NCI-H1105 treated with DMSO at 0.1 percent for 48 hours (cell line): Measurements from ENCODE around the gene KLHL2.
"Not testable (repeated sequence)": the region's sequence is repeated elsewhere in the genome, so short reads cannot be mapped to it uniquely, and the experiment has no call there.

Experiments used
- DNase-seq: peaks from one replicate; lab custom pipeline; 2025; lab: John Stamatoyannopoulos, UW

KLHL2 gene

DNA sequence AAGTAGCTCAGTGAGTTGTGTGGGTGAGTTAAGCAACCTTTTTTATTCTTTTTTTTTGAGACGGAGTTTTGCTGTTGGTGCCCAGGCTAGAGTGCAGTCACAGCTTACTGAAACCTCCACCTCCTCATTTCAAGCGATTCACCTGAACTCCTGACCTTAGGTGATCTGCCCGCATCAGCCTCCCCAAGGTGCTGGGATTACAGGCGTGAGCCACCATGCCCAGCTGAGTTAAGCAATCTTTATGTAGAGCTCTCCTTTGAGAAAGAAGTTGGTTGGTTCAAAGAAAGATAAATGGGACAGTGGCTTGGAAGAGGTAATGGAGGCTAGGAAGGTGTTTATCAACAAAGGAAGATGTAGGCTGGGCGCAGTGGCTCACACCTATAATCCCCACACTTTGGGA lies 123.3 kb downstream of the KLHL2 start:
- DNase-seq: no peak

DNA sequence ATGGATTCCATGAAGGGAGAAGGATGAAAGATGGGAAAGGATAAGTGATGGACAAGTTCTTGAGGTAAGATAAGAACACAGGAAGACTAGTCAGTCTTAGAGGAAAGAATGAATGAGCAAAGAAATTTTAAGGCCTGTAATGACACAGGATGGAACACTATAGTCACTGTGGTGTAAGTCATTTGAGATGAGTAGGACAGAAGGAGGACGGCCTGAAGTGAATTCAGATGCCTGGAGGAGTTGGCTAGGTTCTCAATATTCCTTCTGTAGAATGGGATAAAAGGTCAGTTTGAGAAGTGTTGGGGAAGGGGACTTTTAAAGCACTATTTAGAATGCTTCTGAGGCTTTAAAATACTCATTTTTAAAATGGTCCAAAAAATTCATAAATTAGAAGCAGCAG lies 124.0 kb downstream of the KLHL2 start:
- DNase-seq: no peak

DNA sequence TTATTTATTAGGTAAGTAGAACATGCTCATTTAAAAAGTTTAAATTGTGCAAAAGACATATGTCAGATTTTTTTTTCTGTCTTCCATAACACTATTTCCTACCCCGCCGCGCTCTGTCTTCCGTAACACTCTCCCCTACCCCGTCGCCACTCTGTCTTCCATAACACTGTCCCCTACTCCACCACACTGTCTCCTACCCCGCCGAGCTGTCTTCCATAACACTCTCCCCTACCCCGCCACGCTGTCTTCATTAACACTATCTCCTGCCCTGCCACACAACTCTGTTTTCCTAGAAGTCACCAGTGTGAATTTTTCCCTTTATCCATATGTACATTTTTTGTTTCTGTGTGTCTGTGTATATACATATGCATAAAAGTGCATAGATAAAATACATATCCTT lies 124.5 kb downstream of the KLHL2 start:
- no peak for DNase-seq

DNA sequence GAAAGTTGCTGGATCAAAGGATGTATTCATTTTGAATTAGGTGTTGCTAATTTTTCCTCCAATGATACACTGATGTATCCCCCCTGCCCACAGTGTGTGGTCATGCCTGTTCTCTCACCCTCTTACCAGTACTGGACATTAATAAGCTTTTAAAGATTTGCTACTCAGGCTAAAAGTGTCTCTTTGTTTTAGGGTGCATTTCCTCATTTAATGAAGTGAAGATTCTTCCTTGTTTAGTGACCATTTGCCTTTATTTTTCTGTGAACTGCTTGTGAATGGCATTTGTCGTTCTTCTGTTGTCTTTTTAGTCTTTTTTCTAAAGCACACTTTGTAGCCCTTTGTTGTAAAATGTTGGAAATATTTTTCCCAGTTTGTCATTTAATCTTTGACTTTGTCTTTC lies 125.1 kb downstream of the KLHL2 start:
- DNase-seq: no peak

DNA sequence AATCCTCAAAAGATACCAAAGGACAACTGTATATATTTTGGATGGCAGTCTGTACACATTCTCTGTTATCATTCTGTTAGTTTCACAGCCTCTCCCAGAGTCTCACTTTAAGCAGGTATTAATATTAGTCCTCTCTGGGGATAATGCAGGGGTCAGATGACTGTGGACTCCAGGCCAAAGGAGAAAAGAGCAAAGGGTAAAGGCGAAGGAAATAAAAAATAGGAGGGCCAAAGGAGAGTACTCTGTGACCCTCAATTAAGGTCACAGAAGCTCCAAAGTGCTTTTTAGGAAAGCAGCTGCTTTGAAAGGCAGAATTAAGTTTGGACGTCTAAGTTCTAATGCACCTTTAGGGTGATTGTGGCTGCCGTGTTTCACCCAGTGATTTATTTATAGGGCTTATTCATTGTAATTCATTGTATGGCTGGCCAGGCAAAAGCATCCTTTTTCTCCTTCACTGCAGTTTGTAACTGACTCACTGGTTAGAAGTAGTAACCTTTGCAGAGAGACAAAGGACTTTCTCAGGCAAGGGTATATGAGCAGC lies 127.9 kb downstream of the KLHL2 start:
- DNase-seq: no peak

DNA sequence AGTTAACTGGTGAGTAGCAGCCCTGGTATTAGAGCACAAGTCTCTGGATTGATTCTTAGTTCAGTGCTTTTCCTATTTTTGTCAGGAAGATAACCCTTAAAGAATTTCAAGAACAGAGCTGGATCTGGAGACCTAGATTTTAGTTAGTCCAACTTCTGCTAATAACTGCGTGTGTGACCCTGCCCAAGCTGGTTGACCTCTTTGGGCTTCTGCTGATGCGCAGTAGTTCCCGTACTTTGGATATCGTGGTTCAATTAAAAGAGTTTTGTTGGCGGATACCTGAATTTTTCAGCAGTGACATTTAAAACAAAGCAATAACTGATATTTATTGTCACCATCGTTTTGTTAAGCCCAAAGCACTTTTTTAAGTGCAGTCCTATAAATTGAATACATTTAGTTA lies 129.4 kb downstream of the KLHL2 start:
- DNase-seq: no peak

DNA sequence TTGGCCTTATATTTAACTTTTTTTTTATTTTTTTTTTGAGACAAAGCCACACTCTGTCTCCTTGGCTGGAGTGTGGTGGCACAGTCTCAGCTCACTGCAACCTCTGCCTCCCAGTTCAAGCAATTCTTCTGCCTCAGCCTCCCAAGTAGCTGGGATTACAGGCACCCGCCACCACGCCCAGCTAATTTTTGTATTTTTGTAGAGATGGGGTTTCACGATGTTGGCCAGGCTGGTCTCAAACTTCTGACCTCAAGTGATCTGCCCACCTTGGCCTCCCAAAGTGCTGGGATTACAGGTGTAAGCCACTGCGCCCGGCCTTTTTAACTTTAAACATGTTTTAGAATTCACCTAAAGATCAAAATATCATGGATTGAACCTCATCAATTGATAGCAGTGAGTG lies 135.0 kb downstream of the KLHL2 start:
- DNase-seq: not testable (repeated sequence)

DNA sequence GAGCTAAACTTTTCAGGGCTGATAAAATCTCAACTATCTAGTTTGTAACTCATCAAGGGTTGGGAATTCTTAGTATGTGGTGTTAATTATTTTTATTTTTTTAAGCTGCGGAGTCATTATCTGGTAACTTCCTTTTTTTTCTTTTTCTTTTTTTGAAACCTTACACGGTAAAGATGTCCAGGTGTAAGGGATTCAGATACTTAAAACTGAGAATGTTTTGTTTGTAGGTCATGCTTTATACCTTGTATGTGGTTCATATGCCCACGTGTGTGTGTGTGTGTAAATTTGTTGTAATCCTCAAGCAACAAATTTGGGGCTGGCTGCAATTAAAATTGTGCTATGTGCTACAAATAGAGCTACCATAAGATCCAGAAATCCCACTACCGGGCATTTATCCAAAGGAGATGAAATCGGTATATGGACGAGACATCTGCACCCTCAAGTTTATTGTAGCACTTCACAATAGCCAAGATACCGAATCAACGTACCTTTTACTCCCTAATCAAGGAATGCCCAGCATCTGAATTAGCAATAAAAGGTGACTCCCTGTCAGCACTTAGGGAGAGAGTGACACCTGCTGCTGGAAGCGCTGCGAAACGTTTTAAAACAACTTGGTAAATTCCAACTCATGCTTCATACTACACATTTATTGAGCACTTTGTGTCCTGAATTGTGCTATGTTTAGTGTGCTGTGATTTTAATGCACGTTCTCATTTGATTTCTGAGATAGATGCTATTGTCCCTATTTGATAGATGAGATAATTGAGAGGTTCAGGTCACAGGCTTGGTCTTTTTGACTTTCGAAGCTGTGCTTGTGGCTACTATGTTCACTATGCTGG lies 136.2 kb downstream of the KLHL2 start:
- peak; percentile 61 for DNase-seq

DNA sequence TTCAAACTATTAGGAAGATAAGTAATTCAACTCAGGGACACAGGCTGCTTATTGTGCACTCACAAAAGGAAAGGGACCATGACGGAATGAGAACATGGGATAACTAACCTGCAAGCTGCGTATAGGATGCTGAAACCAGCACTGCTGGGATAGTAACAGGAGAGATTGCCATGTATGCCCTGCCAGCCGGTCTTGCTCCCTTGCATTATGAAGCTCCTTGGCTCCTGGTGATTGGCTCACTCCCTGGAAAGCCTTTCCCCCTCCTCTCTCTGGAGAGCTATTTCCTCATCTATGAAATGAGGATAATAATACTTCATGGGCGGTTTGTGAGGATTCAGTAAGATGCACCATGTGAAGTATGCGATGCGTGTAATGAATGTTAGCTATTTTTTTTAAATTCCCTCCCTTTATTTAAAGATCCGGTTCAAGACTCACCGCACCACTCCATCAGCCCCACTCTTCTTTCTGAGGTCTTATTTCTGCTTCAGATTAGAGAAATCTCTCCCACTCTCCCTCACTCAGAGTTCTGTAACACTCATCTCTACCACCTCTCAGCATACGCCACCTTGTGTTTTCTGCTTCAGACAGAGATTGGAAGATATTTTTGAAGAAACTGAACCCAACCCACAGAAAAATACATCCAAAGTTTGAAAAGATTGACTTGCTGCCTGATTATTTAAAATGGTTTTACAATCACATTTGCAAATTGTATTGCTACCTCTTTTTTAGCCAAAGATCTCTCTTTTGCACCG lies 138.5 kb downstream of the KLHL2 start:
- no peak for DNase-seq

DNA sequence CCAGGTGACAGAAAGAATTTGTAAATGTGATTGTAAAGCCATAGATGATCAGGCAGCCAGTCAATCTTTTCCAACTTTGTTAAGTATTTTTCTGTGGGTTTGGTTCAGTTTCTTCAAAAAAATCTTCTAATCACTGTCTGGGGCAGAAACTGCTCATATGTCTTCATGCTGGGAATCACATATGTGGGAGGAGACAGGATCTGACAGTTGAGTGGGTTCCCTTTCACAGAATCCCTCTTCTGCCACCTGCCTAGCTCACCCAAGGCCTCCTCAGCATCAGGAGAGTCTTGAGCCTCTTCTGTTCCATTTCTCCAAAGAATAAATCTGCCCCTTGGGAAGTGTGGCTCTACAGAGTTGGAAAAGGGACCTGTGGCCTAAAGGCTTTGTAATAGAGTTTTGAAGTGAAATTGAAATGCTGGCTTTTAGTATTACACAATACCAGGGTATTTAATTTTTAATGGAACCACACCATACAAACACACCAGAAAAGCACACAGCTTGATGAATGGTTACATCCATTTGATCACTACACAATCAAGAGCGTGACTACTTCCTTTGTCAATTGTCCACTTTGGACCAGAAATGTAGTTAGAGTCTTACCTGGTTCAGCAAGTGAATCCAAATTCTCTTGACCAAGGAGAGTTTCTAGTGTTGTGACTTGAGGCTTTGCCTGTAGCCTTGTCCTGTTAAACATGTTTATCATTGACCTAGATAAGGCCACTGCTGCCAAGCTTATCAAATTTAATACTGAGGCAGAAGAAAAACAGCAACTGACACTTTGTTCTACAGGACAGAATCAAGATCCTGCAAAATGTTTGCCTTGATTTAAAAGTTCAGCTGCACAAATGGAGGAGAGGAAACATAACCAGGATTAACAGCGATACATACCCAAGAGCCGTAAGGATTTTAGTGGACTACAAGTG lies 140.5 kb downstream of the KLHL2 start:
- no peak for DNase-seq

DNA sequence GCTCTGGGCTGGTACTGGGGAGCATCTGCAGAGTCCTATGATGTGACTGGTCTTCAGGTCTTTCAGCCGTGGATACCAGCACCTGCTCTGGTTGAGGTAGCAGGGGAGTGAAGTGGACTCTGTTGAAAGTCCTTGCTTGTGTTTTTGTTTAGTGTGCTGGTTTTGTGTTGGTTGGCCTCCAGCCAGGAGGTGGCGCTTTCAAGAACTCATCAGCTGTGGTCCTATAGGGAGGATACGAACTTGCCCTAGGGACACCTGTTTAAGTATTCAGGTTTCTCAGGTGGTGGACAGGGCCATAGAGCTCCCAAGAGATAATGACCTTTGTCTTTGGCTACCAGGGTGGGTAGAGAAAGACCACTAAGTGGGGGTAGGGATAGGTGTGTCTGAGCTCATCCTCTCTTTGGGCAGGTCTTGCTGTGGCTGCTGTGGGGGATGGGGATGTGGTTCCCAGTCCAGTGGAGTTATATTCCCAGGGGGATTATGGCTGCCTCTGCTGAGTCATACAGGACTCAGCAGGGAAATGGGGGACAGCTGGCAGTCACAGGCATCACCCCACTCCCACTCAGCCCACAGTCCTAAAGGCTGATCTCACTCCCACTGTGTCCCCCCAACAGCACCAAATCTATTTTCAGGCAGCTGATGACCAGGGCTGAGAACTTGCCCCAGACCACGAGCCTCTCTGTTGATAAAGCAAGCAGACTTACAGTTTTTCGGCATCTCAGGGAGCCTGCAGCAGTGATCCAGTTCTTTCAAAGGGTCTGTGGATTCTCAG lies 144.2 kb downstream of the KLHL2 start:
- no peak for DNase-seq

DNA sequence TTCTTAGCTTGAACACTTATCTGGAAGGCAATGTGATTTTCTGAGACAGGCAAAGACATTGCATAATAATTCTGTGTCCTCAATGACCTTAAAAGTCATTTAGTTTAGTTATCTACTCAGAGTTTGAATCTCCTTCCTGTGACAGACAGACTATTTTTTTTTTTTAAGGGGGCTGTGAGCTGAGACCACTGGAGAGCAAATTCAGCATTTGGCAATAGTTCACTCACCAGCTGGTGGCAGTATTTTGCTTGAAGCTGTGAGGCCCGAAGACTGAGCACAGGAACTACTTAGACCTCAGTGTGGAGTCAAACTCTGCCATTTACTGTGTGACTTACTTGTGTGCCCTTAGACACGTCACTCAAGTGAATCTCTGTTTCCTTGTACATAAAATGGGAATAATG lies 148.5 kb downstream of the KLHL2 start:
- DNase-seq: peak; percentile 68

DNA sequence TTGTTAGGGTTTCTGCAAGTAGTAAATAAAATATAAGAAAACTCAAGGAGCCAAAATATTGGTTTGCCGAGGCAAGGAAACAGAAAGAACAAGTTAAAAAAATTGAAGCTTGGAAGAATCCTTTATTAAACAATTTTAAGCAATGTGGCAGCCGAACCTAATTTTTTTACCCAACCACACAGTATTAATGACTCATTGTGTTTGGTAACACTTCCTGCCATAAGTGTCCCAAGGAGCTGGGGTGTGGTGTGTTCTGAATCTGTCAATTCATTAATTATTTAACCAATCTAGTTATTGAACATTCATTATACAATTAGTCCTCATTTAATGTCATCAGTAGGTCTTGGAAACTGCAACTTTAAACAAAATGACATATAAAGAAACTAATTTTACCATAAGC lies 152.1 kb downstream of the KLHL2 start:
- DNase-seq: no peak

DNA sequence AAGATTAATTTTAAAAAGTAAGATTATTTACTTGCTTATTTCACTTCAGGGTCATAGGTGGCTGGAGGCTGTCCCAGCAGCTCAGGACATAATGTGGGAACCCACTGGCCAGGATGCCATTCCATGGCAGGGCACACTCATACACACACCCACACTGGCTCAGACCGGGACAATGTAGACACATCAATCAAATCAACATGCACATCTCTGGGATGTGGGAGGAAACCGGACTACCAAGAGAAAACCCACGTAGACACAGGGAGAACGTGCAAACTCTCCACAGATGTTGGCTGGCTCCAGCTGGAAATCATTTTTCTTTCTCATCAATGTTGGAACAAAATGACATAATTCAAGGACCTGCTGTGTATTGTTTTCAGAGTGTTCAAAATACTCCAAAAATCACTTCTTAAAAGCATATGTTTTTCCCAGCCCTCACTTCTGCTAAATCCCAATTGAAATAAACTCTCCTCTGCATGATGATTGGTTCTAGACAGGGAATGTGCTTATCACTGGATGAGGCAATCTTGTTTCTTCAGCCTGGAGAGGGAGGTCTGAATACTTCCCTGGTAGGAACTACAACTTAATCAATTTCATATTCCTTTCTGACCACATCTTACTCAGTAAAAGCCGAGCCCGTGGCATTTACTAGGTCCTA lies 152.8 kb downstream of the KLHL2 start:
- no peak for DNase-seq

DNA sequence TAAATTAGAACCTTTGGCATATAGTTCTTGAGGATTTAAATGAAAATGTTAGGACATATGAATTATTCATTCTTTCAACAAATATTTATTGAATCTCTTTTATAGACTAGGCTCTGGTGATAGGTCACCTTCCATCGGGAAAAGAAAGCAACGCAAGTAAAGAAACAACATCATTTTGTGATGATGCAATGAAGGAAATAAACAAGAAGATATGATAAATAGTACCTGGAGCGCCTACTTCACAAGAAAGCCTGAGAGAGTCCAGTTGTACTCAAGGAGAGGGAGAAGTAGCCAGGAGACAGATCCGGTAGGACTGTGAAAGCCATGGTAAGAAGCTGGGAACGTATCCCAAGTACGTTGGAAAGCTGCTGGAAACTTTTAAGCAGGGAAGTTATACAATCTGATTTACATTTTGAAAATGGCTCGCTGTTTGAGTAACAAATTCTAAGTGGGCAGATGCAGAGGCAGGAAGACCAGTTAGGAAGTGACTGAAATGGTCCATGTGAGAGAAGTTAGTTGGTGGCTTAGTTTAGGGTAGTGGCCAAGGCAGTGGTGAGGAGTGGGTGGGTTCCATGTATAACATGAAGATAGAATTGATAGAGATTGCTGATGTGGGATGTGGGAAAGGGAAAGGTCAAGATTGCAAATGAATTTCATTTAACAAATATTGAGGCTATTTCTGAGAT lies 153.8 kb downstream of the KLHL2 start:
- DNase-seq: no peak

DNA sequence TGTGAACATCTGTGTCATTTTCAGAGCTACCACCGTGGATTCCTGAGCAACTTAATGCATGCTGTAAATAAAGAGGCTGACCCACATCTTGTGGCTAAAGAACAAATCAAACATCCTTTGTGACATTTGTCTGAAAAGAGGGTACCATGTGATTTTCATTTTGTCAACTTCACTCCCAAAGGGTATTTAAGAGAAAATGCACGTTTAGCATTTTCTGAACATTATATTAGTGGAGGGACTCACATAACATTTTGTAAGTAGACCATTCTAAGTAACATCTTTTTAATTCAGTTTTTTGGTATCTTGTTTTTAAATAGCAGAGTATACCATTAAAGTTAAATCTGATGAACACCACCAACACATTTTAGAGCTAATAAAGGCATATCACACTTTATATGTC lies 154.4 kb downstream of the KLHL2 start:
- no peak for DNase-seq

DNA sequence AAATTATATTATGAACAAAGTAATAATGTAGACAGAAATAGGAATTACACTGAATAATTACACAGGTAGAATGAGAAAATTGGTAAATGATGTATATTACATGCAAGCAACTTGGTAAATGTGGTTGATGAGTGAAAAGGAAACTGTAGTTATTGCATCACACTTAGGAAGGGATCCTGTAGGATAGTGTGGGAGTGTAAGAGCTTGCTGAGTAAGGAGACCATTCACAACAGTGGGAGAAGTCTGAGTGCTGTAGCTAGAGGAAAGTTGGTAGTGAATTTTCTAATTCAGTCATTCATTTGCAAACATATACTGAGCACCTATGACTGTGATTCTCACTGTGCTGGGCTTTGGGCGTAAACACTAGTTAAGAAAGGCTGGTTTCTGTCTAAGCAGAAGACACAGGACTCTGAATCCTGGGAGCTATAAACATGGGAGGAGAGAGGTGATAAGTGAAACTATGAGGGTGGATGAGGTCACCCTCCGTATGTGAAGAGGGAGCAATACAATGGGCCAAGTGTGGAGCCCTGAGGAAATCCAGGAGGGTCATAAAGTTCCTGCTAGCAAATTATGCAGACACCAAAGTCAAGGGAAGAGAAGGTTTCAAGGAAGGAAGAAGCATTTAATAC lies 157.2 kb downstream of the KLHL2 start:
- no peak for DNase-seq

DNA sequence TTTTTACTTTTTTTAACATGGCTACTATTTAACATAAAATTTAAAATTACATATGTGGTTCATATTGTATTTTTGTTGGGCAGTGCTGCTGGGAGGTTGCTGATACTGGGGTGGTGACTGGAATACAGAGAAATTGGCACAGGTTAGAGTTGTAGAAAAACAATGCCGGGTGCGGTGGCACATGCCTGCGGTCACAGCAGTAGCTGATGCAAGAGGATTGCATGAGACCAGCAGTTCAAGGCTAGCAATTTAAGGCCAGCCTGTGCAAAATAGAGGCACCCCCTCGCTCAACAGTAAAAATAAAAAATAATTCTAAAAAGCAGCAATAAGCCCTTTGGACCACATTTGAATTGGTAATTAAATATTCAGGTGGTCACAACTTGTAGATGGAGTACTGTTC lies 159.7 kb downstream of the KLHL2 start:
- no peak for DNase-seq

DNA sequence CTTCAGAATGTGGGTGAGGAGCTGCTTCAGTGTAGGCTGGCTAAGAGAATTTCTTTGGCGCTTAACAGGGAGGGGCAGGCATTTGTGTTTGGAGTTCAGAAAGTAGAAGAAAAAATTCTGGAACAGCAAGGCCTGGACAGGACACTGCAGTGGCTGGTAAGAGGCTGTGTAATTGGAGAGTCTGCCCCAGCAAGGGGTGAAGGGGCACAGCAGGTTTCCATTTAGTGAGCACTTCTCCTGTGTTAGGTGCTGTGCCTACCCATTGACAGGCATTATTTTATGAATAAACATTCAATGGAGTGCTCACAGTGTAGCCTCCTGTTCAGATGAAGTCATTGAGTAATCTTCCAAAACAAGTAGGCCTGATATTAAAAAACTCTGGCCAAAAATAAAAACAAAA lies 160.8 kb downstream of the KLHL2 start:
- DNase-seq: no peak

DNA sequence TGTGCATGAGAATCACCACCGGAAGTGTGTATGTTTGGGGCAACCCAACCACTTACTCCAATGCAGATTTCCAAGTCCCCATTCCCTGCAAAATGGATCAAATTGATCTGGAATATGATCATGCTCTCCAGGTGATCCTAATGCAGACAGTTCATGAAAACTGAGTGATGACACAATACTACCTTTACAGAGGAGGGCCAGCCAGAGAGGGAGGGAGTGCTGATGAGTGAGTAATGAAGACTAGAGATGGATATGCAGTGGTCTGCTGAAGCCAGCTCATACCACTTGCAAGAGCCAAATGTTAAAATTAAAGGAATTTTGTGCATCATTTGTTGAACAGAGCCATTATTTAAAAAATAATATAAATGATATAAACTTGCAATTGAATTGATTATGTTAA lies 161.2 kb downstream of the KLHL2 start:
- no peak for DNase-seq
